ENCODE data around the gene CORO1C. TPM values are rescaled to one million over a fixed set of nuclear protein-coding genes. Genes with fewer than 3 reads are reported as not detected.
A peak's percentile ranks its signal among the peaks of the same experiment; 100 is the strongest.
"Not testable (repeated sequence)": the region's sequence is repeated elsewhere in the genome, so short reads cannot be mapped to it uniquely, and the experiment has no call there.

CORO1C gene
- total RNA-seq, 1 donor from 2014 or later, result 171 TPM

- TF ChIP-seq CTCF (conservative IDR thresholded peaks at IDR 0.05), result no peak
- Mint-ChIP-seq H3K4me3 (no peak overlapping the region), H3K27ac (ENCODE audit: unreplicated experiment) (no peak overlapping the region), H3K4me1 (no peaks in the 10 kb centered on the region), H3K9me3 (peaks cover 2% of the 10 kb centered on the region), H3K36me3 (ENCODE audit: low read depth) (no peaks in the 10 kb centered on the region), H3K27me3 (ENCODE audit: low read depth) (no peaks in the 10 kb centered on the region)
- no peak for DNase-seq (ENCODE audit: low read depth, low spot score)
These were observed 6.9 kb upstream of the CORO1C start for GRCh38 chr12:108738170-108738569.

- Mint-ChIP-seq H3K27ac (ENCODE audit: unreplicated experiment) (no peak overlapping the region), H3K4me1 (peaks cover 11% of the 10 kb centered on the region), H3K4me3 (no peak overlapping the region), H3K27me3 (ENCODE audit: low read depth) (no peaks in the 10 kb centered on the region), H3K36me3 (ENCODE audit: low read depth) (no peaks in the 10 kb centered on the region), H3K9me3 (peaks cover 2% of the 10 kb centered on the region)
- no peak for DNase-seq (ENCODE audit: low read depth, low spot score)
- no peak for TF ChIP-seq CTCF (conservative IDR thresholded peaks at IDR 0.05)
These were observed 4.5 kb upstream of the CORO1C start for GRCh38 chr12:108735855-108736254.

- no peak for DNase-seq (ENCODE audit: low read depth, low spot score)
- Mint-ChIP-seq H3K9me3 (peaks cover 2% of the 10 kb centered on the region), H3K4me1 (peaks cover 20% of the 10 kb centered on the region), H3K4me3 (peak overlapping the region; percentile 66), H3K27me3 (ENCODE audit: low read depth) (no peaks in the 10 kb centered on the region), H3K27ac (ENCODE audit: unreplicated experiment) (no peak overlapping the region), H3K36me3 (ENCODE audit: low read depth) (no peaks in the 10 kb centered on the region)
- TF ChIP-seq CTCF (conservative IDR thresholded peaks at IDR 0.05), result no peak
These were observed 3.0 kb upstream of the CORO1C start for GRCh38 chr12:108734200-108734906.

GRCh38 chr12:108733230-108733531 lies 1.9 kb upstream of the CORO1C start:
- not testable (repeated sequence) for H3K9me3 Mint-ChIP-seq; DNase-seq (ENCODE audit: low read depth, low spot score); H3K36me3 Mint-ChIP-seq (ENCODE audit: low read depth); H3K27ac Mint-ChIP-seq (ENCODE audit: unreplicated experiment); H3K27me3 Mint-ChIP-seq (ENCODE audit: low read depth); H3K4me3 Mint-ChIP-seq
- H3K4me1 Mint-ChIP-seq, result peaks cover 32% of the 10 kb centered on the region

- H3K9me3 Mint-ChIP-seq, result no peaks in the 10 kb centered on the region
- no peak overlapping the region for H3K27ac Mint-ChIP-seq (ENCODE audit: unreplicated experiment)
- peak overlapping the region; percentile 100 for H3K4me3 Mint-ChIP-seq
- no peak for DNase-seq (ENCODE audit: low read depth, low spot score)
- no peaks in the 10 kb centered on the region for H3K27me3 Mint-ChIP-seq (ENCODE audit: low read depth)
- H3K4me1 Mint-ChIP-seq, result peaks cover 36% of the 10 kb centered on the region
- no peak for TF ChIP-seq CTCF (conservative IDR thresholded peaks at IDR 0.05)
- no peaks in the 10 kb centered on the region for H3K36me3 Mint-ChIP-seq (ENCODE audit: low read depth)
These were observed 1.3 kb upstream of the CORO1C start for GRCh38 chr12:108732489-108733229.

GRCh38 chr12:108731866-108732461 lies 646 bp upstream of the CORO1C start:
- peak; percentile 30 for TF ChIP-seq CTCF (conservative IDR thresholded peaks at IDR 0.05)
- no peaks in the 10 kb centered on the region for H3K27me3 Mint-ChIP-seq (ENCODE audit: low read depth)
- DNase-seq (ENCODE audit: low read depth, low spot score), result peak; percentile 100
- peak overlapping the region; percentile 97 for H3K27ac Mint-ChIP-seq (ENCODE audit: unreplicated experiment)
- H3K36me3 Mint-ChIP-seq (ENCODE audit: low read depth), result no peaks in the 10 kb centered on the region
- no peaks in the 10 kb centered on the region for H3K9me3 Mint-ChIP-seq
- peaks cover 39% of the 10 kb centered on the region for H3K4me1 Mint-ChIP-seq
- H3K4me3 Mint-ChIP-seq, result peak overlapping the region; percentile 100

All from neural crest cell (in vitro differentiated cells).